A549 (cell line): ENCODE results near the gene SNX27.

Experiments used
- CTCF ChIP-seq: fragments of >200 bp; sonication (Bioruptor Twin); formaldehyde crosslinking; IDR thresholded peaks from 3 replicates; pipeline ENCODE4 v1.5.1; 2016
- POLR2A ChIP-seq: IDR thresholded peaks from 2 replicates; pipeline ENCODE4 v1.6.1; 2012; ENCODE audit warnings: mild to moderate bottlenecking, low read length

- TF ChIP-seq CTCF, result no peak
- TF ChIP-seq POLR2A, result no peak
Measured at GRCh38 chr1:151581921-151582320, 29.9 kb upstream of the SNX27 start.
